ENCODE data around the gene DOCK3. TPM values are rescaled to one million over a fixed set of nuclear protein-coding genes. Genes with fewer than 3 reads are reported as not detected.
"Not testable (repeated sequence)": the region's sequence is repeated elsewhere in the genome, so short reads cannot be mapped to it uniquely, and the experiment has no call there.

Gene DOCK3
- total RNA-seq, 6 donors from 2014 or later: 0.15 to 3.1 (median 0.88) TPM

- ATAC-seq (ENCODE audit: low FRiP score in 2 of 2) (no peak), DNase-seq (no peak)
- no peak overlapping the region for H3K27ac ChIP-seq
- peaks cover 0 to 10% (median 5%) of the 10 kb centered on the region in 4 donors for H3K4me1 ChIP-seq
- H3K4me3 ChIP-seq: no peak overlapping the region
- 35 to 63% methylated on average over 2 of the region's 2 CpGs for WGBS, 2 donors
- no peaks in the 10 kb centered on the region for H3K27me3 ChIP-seq
- no peak for TF ChIP-seq POLR2A (IDR thresholded peaks at IDR 0.05)
- TF ChIP-seq, protein P1, sequence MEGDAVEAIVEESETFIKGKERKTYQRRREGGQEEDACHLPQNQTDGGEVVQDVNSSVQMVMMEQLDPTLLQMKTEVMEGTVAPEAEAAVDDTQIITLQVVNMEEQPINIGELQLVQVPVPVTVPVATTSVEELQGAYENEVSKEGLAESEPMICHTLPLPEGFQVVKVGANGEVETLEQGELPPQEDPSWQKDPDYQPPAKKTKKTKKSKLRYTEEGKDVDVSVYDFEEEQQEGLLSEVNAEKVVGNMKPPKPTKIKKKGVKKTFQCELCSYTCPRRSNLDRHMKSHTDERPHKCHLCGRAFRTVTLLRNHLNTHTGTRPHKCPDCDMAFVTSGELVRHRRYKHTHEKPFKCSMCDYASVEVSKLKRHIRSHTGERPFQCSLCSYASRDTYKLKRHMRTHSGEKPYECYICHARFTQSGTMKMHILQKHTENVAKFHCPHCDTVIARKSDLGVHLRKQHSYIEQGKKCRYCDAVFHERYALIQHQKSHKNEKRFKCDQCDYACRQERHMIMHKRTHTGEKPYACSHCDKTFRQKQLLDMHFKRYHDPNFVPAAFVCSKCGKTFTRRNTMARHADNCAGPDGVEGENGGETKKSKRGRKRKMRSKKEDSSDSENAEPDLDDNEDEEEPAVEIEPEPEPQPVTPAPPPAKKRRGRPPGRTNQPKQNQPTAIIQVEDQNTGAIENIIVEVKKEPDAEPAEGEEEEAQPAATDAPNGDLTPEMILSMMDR (IDR thresholded peaks at IDR 0.05): no peak
- no peak for TF ChIP-seq EP300 (IDR thresholded peaks at IDR 0.05)
- no peak for TF ChIP-seq POLR2AphosphoS5 (IDR thresholded peaks at IDR 0.05)
- no peaks in the 10 kb centered on the region for H3K36me3 ChIP-seq
- H3K9me3 ChIP-seq: no peaks in the 10 kb centered on the region
Observed at GRCh38 chr3:50662408-50662807, 12.3 kb upstream of the DOCK3 start.

DNA sequence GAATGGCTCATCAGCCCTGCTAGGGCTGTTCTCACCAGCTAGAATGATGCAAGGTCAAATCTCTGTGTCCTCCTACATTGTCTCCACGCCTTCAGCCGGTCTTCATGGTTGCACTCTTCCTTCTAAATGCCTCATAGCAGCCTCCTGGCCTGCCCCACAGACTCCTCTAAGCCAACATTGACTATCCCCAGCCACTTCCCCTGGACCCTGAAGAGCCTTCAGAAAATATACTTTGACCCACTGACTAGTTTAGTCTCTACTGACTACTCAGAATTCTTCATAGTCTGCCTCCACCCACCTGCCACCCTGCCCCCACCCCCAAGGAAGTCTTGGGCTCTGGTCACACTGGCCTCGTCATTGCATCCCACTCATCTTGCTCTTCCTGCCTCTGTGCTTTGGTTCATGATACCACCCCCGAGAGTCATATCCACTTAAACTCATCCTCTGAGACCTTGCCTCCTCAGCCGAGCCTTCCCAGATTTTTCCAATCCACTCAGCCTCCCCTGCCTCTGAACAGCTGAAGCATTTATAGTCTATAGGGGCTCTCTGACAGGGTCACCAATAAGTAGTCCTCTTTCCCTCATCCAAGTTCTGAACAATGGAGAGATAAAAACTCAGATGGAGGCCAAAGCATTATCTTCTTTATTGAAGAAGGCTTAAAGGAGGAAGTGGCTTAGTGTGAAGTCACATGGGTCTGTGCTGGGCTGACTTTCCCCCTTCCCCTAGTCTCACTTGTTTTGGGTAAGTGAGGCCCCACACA lies 9.5 kb upstream of the DOCK3 start:
- WGBS, 2 donors: 77 to 87% methylated on average over 5 of the region's 5 CpGs
- Histone ChIP-seq H3K9me3 (no peaks in the 10 kb centered on the region), H3K4me3 (no peak overlapping the region), H3K36me3 (no peaks in the 10 kb centered on the region), H3K4me1 (peaks cover 0 to 10% (median 5%) of the 10 kb centered on the region in 4 donors), H3K27ac (no peak overlapping the region), H3K27me3 (no peaks in the 10 kb centered on the region)
- ATAC-seq (ENCODE audit: low FRiP score in 2 of 2): peak in 1 of 2 donors; percentile 44
- DNase-seq: no peak
- no peak for TF ChIP-seq POLR2A (IDR thresholded peaks at IDR 0.05)
- TF ChIP-seq EP300 (IDR thresholded peaks at IDR 0.05): no peak
- TF ChIP-seq, protein P1 (IDR thresholded peaks at IDR 0.05): no peak
- TF ChIP-seq POLR2AphosphoS5 (IDR thresholded peaks at IDR 0.05): no peak

DNA sequence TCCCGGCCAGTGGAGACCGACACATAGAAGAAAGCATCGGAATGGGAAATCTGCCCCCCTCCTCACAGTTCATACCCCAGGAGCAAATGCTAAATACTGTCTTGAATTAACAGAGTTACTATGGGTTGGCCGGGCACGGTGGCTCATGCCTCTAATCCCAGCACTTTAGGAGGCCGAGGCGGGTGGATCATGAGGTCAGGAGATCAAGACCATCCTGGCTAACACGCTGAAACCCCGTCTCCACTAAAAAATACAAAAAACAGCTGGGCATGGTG lies 8.9 kb upstream of the DOCK3 start:
- WGBS, 2 donors: 80 to 88% methylated on average over 9 of the region's 9 CpGs

GRCh38 chr3:50666837-50667236 lies 7.9 kb upstream of the DOCK3 start:
- no peak overlapping the region for H3K4me3 ChIP-seq
- no peak for TF ChIP-seq POLR2AphosphoS5 (IDR thresholded peaks at IDR 0.05)
- TF ChIP-seq POLR2A (IDR thresholded peaks at IDR 0.05): no peak
- TF ChIP-seq, protein P1 (IDR thresholded peaks at IDR 0.05): no peak
- TF ChIP-seq EP300 (IDR thresholded peaks at IDR 0.05): no peak
- no peaks in the 10 kb centered on the region for H3K36me3 ChIP-seq
- WGBS, 2 donors: 52 to 54% methylated on average over 1 of the region's 1 CpG
- DNase-seq (no peak), ATAC-seq (ENCODE audit: low FRiP score in 2 of 2) (no peak)
- no peak overlapping the region for H3K27ac ChIP-seq
- peaks cover 0 to 10% (median 5%) of the 10 kb centered on the region in 4 donors for H3K4me1 ChIP-seq
- H3K9me3 ChIP-seq: no peaks in the 10 kb centered on the region
- no peaks in the 10 kb centered on the region for H3K27me3 ChIP-seq

More for the DNA sequence above, 8.9 kb upstream of the DOCK3 start:
- H3K36me3 ChIP-seq; DNase-seq; H3K9me3 ChIP-seq; H3K4me3 ChIP-seq; ATAC-seq (ENCODE audit: low FRiP score in 2 of 2); H3K27me3 ChIP-seq; H3K27ac ChIP-seq: not testable (repeated sequence)
- peaks cover 0 to 10% (median 5%) of the 10 kb centered on the region in 4 donors for H3K4me1 ChIP-seq

- peaks cover 0 to 19% (median 4%) of the 10 kb centered on the region in 4 donors for H3K27me3 ChIP-seq
- H3K27ac ChIP-seq: no peak overlapping the region
- H3K36me3 ChIP-seq: no peaks in the 10 kb centered on the region
- peak in 1 of 2 donors; percentile 60 for DNase-seq
- TF ChIP-seq POLR2A (IDR thresholded peaks at IDR 0.05) (no peak), POLR2AphosphoS5 (IDR thresholded peaks at IDR 0.05) (no peak), EP300 (IDR thresholded peaks at IDR 0.05) (no peak)
- TF ChIP-seq, protein P1 (IDR thresholded peaks at IDR 0.05): no peak
- ATAC-seq (ENCODE audit: low FRiP score in 2 of 2): no peak
- H3K9me3 ChIP-seq: no peaks in the 10 kb centered on the region
- H3K4me3 ChIP-seq: no peak overlapping the region
- WGBS, 2 donors: 50 to 61% methylated on average over 4 of the region's 4 CpGs
- H3K4me1 ChIP-seq: peaks cover 10 to 14% (median 12%) of the 10 kb centered on the region in 4 donors
Observed at GRCh38 chr3:50671331-50671730, 3.4 kb upstream of the DOCK3 start.
